ENCODE measurements around the gene OTUB1.

DNA sequence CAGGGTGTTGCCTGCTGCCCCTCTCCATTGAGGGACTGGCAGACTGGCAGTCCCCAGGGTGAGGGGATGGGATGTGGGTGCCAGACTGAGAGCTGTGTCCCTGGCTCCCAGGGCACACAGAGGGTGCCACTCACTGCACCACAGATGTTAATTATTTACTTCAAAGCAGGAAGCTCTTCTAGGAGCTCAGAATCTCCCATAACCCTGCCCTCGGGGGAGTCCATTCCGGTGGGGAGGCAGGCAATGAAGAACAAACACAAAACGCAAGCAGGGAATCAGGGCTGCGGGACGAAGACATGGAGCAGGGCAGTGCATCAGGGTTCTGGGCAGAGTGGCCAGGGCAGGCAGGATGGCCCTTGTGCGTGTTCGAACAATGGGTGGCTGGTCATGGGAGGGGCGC lies 25.1 kb downstream of the OTUB1 start:
- TF ChIP-seq EZH2 (IDR thresholded peaks at IDR 0.05; ENCODE audit: insufficient read depth, poor library complexity, severe bottlenecking), result no peak
- no peak for TF ChIP-seq EZH2phosphoT487 (IDR thresholded peaks at IDR 0.05; ENCODE audit: insufficient read depth, low read depth)
